Measurements from ENCODE around the gene ATP8B2.

Gene ATP8B2

GRCh38 chr1:154342836-154343472 lies 17.6 kb downstream of the ATP8B2 start:
- Histone ChIP-seq H3K9ac (ENCODE audit: low read depth, low read length) (no peak overlapping the region), H3K4me1 (ENCODE audit: insufficient read depth, low read length) (no peaks in the 10 kb centered on the region), H4K20me1 (ENCODE audit: insufficient read depth, low read length) (no peaks in the 10 kb centered on the region), H3K9me3 (ENCODE audit: insufficient read depth, low read length, severe bottlenecking) (no peaks in the 10 kb centered on the region), H3K4me3 (ENCODE audit: low read depth in 1 of 2, low read length in 2 of 2) (no peak overlapping the region), H3K79me2 (ENCODE audit: insufficient read depth, low read length) (no peaks in the 10 kb centered on the region), H3K27me3 (ENCODE audit: insufficient read depth, low read length, poor library complexity) (no peaks in the 10 kb centered on the region), H3K36me3 (ENCODE audit: insufficient read depth, low read length) (peaks cover 86% of the 10 kb centered on the region), H2AFZ (ENCODE audit: low read depth, low read length) (no peak overlapping the region), H3K4me2 (ENCODE audit: insufficient read depth, low read length) (no peak overlapping the region), H3K27ac (ENCODE audit: low read length) (no peak overlapping the region)
- ATAC-seq (ENCODE audit: insufficient read depth, low read depth) = no peak
- no peak for DNase-seq
- TF ChIP-seq EZH2 (IDR thresholded peaks at IDR 0.05; ENCODE audit: borderline replicate concordance, low read depth, low read length, severe bottlenecking) (no peak), CTCF (IDR thresholded peaks at IDR 0.05; ENCODE audit: borderline replicate concordance, extremely low read depth, low read length, poor library complexity, severe bottlenecking) (no peak)

- Histone ChIP-seq H3K27me3 (ENCODE audit: insufficient read depth, low read length, poor library complexity) (no peaks in the 10 kb centered on the region), H2AFZ (ENCODE audit: low read depth, low read length) (no peak overlapping the region), H3K9me3 (ENCODE audit: insufficient read depth, low read length, severe bottlenecking) (no peaks in the 10 kb centered on the region), H3K4me1 (ENCODE audit: insufficient read depth, low read length) (no peaks in the 10 kb centered on the region), H3K4me2 (ENCODE audit: insufficient read depth, low read length) (no peak overlapping the region), H4K20me1 (ENCODE audit: insufficient read depth, low read length) (peaks cover 4% of the 10 kb centered on the region; the same call in 1 of the 2 replicates), H3K4me3 (ENCODE audit: low read depth in 1 of 2, low read length in 2 of 2) (no peak overlapping the region), H3K9ac (ENCODE audit: low read depth, low read length) (no peak overlapping the region), H3K36me3 (ENCODE audit: insufficient read depth, low read length) (peaks cover 87% of the 10 kb centered on the region), H3K79me2 (ENCODE audit: insufficient read depth, low read length) (no peaks in the 10 kb centered on the region), H3K27ac (ENCODE audit: low read length) (no peak overlapping the region)
- TF ChIP-seq CTCF (IDR thresholded peaks at IDR 0.05; ENCODE audit: borderline replicate concordance, extremely low read depth, low read length, poor library complexity, severe bottlenecking) (peak; percentile 76), EZH2 (IDR thresholded peaks at IDR 0.05; ENCODE audit: borderline replicate concordance, low read depth, low read length, severe bottlenecking) (no peak)
- DNase-seq (peak; percentile 55), ATAC-seq (ENCODE audit: insufficient read depth, low read depth) (peak; percentile 45; the same call in 1 of the 3 replicates)
These were observed 19.9 kb downstream of the ATP8B2 start for GRCh38 chr1:154344977-154345837.

GRCh38 chr1:154346276-154346917 lies 21.1 kb downstream of the ATP8B2 start:
- Histone ChIP-seq H3K4me2 (ENCODE audit: insufficient read depth, low read length) (no peak overlapping the region), H4K20me1 (ENCODE audit: insufficient read depth, low read length) (peaks cover 4% of the 10 kb centered on the region; the same call in 1 of the 2 replicates), H3K36me3 (ENCODE audit: insufficient read depth, low read length) (peaks cover 75% of the 10 kb centered on the region), H2AFZ (ENCODE audit: low read depth, low read length) (no peak overlapping the region), H3K79me2 (ENCODE audit: insufficient read depth, low read length) (no peaks in the 10 kb centered on the region), H3K27me3 (ENCODE audit: insufficient read depth, low read length, poor library complexity) (no peaks in the 10 kb centered on the region), H3K9me3 (ENCODE audit: insufficient read depth, low read length, severe bottlenecking) (no peaks in the 10 kb centered on the region), H3K4me1 (ENCODE audit: insufficient read depth, low read length) (no peaks in the 10 kb centered on the region), H3K27ac (ENCODE audit: low read length) (no peak overlapping the region), H3K4me3 (ENCODE audit: low read depth in 1 of 2, low read length in 2 of 2) (no peak overlapping the region), H3K9ac (ENCODE audit: low read depth, low read length) (no peak overlapping the region)
- TF ChIP-seq EZH2 (IDR thresholded peaks at IDR 0.05; ENCODE audit: borderline replicate concordance, low read depth, low read length, severe bottlenecking) (no peak), CTCF (IDR thresholded peaks at IDR 0.05; ENCODE audit: borderline replicate concordance, extremely low read depth, low read length, poor library complexity, severe bottlenecking) (no peak)
- DNase-seq = no peak
- no peak for ATAC-seq (ENCODE audit: insufficient read depth, low read depth)

Measured in DND-41 (cell line).